CD1c-positive myeloid dendritic cell (primary cell): ENCODE data around the gene SYNDIG1L.
"Not testable (repeated sequence)": the region's sequence is repeated elsewhere in the genome, so short reads cannot be mapped to it uniquely, and the experiment has no call there.

ENCODE experiments used
- DNase-seq: peaks from one replicate; pipeline ENCODE4 v3.0.0-alpha.2; 2016; ENCODE audit errors: extremely low spot score

Gene SYNDIG1L

GRCh38 chr14:74426202-74426582 is at the start of gene SYNDIG1L:
Gene SYNDIG1L (minus strand): TSS chr14:74426210. CDS start chr14:74409744, 16,466 bp downstream.
- DNase-seq, result no peak

GRCh38 chr14:74475678-74476077 is 49.7 kb upstream of the SYNDIG1L start:
- DNase-seq, result no peak

- peak; percentile 12 for DNase-seq
Measured at GRCh38 chr14:74474376-74474775, 48.4 kb upstream of the SYNDIG1L start.

- DNase-seq, result peak; percentile 71
Measured at GRCh38 chr14:74472601-74473000, 46.6 kb upstream of the SYNDIG1L start.

GRCh38 chr14:74469548-74470518 is 43.8 kb upstream of the SYNDIG1L start:
- DNase-seq, result no peak

- no peak for DNase-seq
Measured at GRCh38 chr14:74468513-74468912, 42.5 kb upstream of the SYNDIG1L start.

- no peak for DNase-seq
Measured at GRCh38 chr14:74465335-74465734, 39.3 kb upstream of the SYNDIG1L start.

- DNase-seq, result no peak
Measured at GRCh38 chr14:74464785-74465184, 38.8 kb upstream of the SYNDIG1L start.

- DNase-seq, result no peak
Measured at GRCh38 chr14:74463697-74464096, 37.7 kb upstream of the SYNDIG1L start.

- no peak for DNase-seq
Measured at GRCh38 chr14:74462993-74463392, 37.0 kb upstream of the SYNDIG1L start.

GRCh38 chr14:74459976-74460375 is 34.0 kb upstream of the SYNDIG1L start:
- DNase-seq, result no peak

- peak; percentile 58 for DNase-seq
Measured at GRCh38 chr14:74459289-74459946, 33.4 kb upstream of the SYNDIG1L start.

- DNase-seq, result no peak
Measured at GRCh38 chr14:74457565-74457895, 31.5 kb upstream of the SYNDIG1L start.

- DNase-seq, result no peak
Measured at GRCh38 chr14:74456684-74457564, 30.9 kb upstream of the SYNDIG1L start.

- DNase-seq, result not testable (repeated sequence)
Measured at GRCh38 chr14:74454397-74454796, 28.4 kb upstream of the SYNDIG1L start.

GRCh38 chr14:74444866-74445265 is 18.9 kb upstream of the SYNDIG1L start:
- no peak for DNase-seq

- DNase-seq, result no peak
Measured at GRCh38 chr14:74442757-74443156, 16.7 kb upstream of the SYNDIG1L start.

- DNase-seq, result no peak
Measured at GRCh38 chr14:74441113-74441512, 15.1 kb upstream of the SYNDIG1L start.

GRCh38 chr14:74438351-74438915 is 12.4 kb upstream of the SYNDIG1L start:
- DNase-seq, result no peak

GRCh38 chr14:74437496-74438053 is 11.6 kb upstream of the SYNDIG1L start:
- DNase-seq, result no peak

- no peak for DNase-seq
Measured at GRCh38 chr14:74434294-74434693, 8.3 kb upstream of the SYNDIG1L start.
